A549 treated with RU486 at 1 μM for 4 hours (cell line): Measurements from ENCODE around the gene PLCL1. TPM values are rescaled to one million over a fixed set of nuclear protein-coding genes. Genes with fewer than 3 reads are reported as not detected.

Experiments used
- total RNA-seq: library from RNA; stranded (reverse); fragments of 200-300 nt; extraction: Qiagen RNA extraction; gene quantifications from 5 replicates; pipeline ENCODE4 v1.2.3, GENCODE V29; 2022; ENCODE audit warnings: low read depth

PLCL1 gene
- not detected in 5 replicates for total RNA-seq

DNA sequence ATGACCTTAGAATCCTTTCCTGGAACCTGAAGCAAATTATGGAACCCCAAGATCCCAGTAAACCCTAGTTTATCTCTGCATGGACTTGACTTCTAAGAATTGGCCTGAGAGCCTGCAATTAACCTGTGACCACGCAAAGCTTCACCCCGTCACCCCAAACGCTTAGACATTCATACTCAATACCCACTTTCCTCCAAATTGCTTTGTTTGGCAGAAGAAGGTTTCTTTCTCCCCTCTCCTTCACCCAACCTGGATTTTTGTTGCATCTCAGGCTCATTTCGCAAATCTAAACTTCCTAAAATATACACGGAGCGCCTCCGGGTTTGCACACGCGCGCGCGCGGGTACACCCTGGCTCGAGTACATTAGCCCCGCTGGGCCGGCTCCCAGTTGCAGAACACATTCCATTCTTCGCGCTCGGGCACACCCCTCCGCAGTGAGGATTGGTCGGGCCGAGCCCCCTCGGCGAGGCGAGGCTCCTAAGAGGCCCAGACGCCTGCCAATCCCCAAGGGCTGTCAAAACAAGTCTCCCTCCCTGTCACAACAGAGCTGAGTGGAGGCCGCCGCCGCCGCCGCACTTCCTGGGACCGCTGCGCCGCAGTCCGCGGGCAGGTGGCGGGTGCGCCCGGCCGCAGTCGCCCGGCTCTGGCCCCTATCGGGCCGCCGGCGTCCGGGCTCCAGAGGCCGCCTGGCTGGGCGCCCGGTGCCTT lies at the start of gene PLCL1:
PLCL1 (plus strand) TSS at position 545 of the 709 bp plus-strand sequence.

DNA sequence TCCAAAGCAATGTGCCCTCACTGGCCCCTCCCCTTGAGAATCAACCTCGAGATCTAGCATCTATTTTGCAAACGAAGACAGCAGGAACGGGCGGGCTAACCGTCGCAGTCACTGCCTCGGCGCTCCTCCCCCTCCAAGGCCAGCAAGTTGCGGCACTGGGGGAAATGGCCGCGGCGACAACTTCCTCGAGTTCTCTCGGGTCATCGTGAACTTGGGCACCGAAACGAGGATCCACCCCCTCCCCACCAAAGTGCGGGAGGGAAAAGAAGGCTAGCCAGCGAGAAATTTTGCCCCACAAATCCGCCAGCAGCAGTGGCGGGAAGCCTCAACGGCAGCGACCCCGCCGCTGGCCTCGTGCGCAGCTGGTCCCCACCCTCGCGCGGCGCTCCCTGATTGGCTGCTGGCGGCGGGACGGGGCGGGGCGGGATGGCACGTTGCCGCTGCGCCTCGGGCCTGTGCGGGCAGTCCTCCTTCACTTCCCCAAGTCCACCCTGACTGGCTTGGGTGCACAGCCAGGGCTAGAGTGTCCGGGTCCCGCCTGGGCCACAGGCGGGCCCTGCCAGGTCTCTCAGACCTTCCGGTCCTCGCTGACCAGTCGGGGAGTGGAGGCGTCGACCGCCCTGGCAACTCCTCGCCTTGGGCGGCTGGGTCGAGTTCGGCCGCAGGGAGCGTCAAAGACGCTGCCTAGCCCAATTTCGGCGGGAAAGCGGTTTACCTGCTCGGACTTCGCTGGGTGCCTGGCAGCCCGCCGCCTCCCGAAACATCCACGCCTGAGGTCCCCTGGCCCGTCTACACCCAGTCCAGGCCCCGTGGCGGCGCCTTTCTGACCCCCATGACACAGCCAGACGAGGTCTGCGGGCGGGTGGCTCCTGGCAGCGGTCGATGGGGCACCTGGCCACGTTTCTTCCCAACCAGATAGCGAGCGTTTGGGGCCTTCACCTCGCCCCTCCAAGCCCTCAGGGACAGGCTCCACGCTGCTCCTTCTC lies 19.1 kb upstream of the PLCL1 start, which contains the start of gene BOLL:
BOLL (minus strand) TSS at position 364 of the 986 bp plus-strand sequence. CDS start 3,469 bp downstream, outside the sequence.

Other genes starting within 250 kb of the PLCL1 start
- not detected in 5 replicates for gene RFTN2, start 129.0 kb upstream of the PLCL1 start, total RNA-seq
- gene MARS2, start 99.2 kb upstream of the PLCL1 start, total RNA-seq = 10.6 to 12.6 TPM (median 11.4 TPM) in 5 replicates
- gene BOLL, start 19.3 kb upstream of the PLCL1 start, total RNA-seq = not detected in 5 replicates